Stimulated activated CD8-positive, alpha-beta memory T cell treated with anti-CD3 and anti-CD28 coated beads, Interleukin-12 subunit alpha, Interleukin-12 subunit beta, amount 100 ng/mL, for 4 hours (primary cell): ENCODE results near the gene NCOA5.
A peak's percentile ranks its signal among the peaks of the same experiment; 100 is the strongest.
"Not testable (repeated sequence)": the region's sequence is repeated elsewhere in the genome, so short reads cannot be mapped to it uniquely, and the experiment has no call there.

ENCODE experiments used
- DNase-seq: peaks from one replicate; pipeline ENCODE4 v3.0.0-alpha.2; 2020; ENCODE audit warnings: low read depth

The NCOA5 gene

DNA sequence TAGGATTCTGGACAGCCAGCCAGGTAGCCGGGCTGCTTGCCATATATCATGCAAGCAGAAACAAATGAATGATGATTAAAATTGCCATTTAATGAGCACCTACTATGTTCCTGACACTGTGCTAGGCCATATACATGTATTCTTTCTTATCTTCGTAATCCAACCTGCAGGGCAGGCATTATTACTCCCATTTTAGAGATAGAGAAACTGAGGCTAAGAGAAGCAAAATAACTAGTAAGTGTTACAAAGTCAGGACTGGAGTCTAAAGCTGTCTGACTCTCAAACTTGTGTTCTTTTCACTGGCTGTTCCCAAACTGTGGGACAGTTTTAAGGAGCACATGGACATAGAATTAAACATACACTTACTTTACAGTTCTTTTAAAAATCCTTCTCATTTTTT is 30.4 kb upstream of the NCOA5 start:
- no peak for DNase-seq

GRCh38 chr20:46119547-46119946 is 29.8 kb upstream of the NCOA5 start:
- no peak for DNase-seq

DNA sequence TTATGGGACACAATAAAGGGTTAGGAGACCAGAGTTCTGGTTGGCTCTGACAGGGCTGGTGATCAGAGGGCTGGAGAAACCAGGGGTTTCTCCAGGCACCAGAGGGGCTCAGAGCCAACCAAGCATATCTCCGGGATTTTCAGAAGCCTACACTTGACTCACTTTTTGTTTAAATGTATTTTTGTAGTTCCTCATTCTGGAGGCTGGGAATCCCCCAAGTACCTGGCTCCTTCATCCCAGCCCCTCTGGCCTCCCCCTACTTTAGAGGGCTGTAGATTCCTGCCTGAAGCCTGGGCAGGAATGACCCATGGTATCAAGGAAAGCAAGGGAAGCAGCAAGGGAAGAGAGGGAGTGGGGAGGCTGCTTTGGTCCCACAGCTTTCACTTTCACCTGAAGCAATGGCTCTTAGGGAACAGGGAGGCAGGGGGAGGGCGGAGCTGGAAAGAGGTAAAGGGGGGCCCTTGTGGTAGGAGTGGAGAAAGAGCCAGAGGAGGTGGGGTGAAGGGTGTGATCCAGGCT is 29.3 kb upstream of the NCOA5 start:
- DNase-seq = no peak

- DNase-seq = no peak
These were observed 28.8 kb upstream of the NCOA5 start for GRCh38 chr20:46118481-46119020.

DNA sequence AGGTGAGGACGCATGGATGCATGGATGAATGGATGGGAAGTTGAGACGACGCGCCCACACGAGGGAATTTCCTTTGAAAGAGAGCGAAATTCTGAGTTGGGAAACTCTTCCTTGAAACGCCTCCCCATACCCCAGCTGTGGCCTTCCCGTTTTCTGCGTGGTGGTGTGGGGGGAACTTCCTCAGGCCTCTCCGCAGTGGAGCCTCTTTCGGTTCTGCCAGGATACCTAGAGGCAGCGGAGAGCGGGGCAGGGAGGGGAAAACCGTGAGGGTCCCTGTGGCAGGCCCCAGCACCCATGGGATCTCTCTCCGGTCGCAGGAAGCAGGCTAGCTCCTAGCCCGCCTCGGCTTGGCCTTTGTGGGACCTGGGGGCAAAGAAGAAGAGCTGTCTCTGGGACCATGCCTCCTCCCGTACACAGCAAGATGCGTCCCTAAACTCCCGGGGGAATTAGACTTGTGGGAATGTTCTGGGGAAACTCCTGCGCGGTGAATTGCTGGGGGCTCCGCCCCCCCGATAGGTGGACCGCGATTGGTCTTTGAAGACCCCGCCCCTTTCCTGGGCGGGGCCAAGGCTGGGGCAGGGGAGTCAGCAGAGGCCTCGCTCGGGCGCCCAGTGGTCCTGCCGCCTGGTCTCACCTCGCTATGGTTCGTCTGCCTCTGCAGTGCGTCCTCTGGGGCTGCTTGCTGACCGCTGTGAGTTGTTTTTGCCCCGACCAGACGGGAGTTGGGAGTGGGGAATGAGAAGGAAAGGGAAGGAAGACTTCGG is 28.1 kb upstream of the NCOA5 start, which contains the start of gene CD40:
TSS of gene CD40 (plus strand) at position 611 of the 764 bp plus-strand sequence. CDS start at position 641, 30 bp downstream.
- peak; percentile 60 for DNase-seq

GRCh38 chr20:46114449-46114848 is 24.7 kb upstream of the NCOA5 start:
- DNase-seq = no peak

GRCh38 chr20:46113113-46113470 is 23.3 kb upstream of the NCOA5 start:
- no peak for DNase-seq

DNA sequence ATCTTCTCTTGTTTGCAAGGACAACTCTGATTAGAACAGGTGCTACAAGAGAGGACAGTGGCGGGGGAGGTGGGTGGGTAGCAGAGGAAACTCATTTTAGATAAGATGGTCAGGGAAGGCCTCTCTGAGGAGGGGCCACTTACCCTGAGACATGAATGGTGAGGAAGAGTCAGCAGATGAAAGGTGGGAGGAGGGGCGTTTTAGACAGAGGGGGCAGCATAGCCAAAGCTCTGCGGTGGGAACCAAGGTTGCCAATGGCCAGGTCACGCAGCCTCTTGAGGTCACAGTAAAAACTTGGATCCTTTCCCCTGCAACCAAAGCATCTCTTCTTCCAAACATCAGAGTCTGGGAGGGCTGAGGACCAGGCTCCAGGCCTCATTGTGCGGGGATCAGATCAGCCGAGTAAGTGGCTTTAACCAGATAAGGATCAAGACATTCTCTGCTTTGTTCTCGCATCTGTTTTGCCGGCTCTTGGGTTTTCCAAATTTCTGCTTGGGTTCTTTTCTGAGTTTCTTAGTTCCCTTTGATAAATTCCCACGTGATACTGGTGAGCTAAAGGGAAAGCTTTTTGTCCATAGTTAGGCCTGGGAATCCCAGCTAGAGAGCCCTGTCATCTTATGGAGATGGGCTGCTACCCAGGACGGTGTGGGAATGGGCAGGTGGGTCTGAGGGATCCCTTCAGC is 22.8 kb upstream of the NCOA5 start:
- no peak for DNase-seq

DNA sequence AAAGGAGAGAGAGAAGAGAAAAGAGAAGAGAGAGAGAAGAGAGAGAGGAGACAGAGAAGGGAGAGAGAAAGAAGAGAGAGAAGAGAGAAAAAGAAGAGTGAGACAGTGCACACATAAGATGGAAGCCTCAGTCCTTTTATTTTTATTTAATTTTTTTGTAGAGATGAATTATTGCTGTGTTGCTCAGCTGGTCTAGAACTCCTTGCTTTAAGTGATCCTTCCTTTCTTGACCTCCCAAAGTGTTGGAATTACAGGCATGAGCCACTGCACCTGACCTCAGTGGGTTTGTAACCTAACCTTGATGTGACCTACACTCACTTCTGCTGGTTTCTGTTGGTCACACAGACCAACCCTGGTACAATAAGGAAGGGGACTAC is 22.1 kb upstream of the NCOA5 start:
- no peak for DNase-seq

DNA sequence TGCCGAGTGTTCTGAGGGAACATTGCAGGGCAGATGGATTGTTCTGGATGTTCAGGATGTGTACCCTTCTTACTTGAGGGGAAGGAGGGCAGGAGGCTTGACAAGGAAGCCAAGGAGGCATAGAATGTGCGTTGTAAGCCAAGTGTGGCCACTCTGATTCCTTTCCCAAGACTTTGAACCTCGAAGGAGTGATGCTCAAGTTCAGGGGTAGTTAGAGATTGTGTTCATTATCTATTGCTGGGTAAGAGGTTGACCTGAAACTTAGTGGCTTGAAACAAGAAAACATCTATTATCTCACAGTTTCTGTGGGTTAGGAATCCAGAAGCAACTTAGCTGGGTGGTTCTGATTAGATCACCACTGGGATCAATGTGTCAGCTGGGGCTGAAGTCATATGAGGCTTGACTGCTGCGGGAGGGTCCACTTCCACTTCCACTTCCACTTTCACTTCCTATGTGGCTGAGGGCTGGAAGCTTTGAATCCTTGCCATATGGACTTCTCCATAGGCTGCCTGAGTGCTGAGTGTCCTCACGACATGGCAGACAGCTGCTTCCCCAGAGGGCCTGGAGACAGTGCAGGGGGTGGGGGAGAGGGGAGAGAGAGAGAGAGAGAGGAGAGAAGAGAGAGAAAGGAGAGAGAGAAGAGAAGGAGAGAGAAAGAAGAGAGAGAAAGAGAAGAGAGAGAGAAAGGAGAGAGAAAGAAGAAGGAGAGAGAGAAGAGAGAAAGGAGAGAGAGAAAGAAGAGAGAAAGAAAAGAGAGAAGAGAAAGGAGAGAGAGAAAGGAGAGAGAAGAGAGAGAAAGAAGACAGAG is 21.5 kb upstream of the NCOA5 start:
- no peak for DNase-seq

GRCh38 chr20:46108976-46109375 is 19.2 kb upstream of the NCOA5 start:
- DNase-seq = no peak

- no peak for DNase-seq
These were observed 18.7 kb upstream of the NCOA5 start for GRCh38 chr20:46108435-46108841.

GRCh38 chr20:46107061-46107460 is 17.3 kb upstream of the NCOA5 start:
- no peak for DNase-seq

DNA sequence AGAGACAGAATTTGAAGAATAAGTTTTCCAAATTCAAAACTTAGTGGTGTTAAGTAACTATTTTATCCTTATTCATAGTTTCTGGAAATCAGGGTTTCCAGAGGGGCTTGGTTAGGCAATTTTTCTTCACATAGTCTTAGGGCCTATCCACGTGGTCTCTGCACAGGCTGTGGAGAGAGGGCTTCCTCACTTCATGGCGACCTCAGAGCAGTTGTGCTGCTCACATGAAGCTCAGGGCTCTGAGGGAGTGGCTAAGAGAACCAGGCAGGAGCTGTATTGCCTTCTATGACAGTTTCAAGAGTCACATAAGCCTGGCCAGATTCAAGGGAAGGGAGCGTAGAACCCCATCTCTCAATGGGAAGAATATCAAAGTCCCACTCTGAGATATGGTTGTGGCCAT is 14.5 kb upstream of the NCOA5 start:
- no peak for DNase-seq

DNA sequence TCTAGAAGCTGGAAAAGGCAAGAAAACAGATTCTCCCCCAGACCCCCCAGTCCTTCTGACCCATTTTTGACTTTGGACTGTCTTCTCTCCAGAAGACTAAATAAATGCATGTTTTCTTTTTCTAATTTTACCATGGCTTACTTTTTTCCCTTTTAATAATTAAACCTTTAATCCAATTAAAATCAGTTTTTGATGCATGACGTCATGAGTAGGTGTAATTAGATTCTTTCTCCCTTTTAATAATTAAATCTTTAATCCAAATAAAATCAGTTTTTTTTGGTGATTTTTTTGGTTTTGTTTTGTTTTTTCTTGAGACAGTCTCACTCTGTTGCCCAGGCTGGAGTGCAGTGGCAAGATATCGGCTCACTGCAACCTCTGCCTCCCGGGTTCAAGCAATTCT is 13.2 kb upstream of the NCOA5 start:
- no peak for DNase-seq

- no peak for DNase-seq
These were observed 12.2 kb upstream of the NCOA5 start for GRCh38 chr20:46101957-46102356.

DNA sequence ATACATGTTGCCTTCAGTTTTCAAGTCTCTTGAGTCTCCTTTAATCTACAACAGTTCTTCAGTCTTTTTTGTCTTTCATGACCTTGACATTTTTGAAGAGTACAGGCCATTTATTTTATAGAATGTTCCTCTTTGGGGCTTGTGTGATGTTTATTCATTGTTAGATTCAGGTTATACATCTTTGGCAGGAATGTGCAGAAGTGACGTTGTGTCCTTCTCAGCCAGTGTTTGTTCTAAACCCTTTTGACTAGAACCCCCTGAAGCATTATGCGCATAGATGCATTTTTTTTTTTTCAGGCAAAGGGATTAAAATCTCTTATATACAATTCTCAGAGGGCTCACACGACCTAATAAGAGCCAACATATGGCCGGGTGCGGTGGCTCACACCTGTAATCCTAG is 11.2 kb upstream of the NCOA5 start:
- no peak for DNase-seq

DNA sequence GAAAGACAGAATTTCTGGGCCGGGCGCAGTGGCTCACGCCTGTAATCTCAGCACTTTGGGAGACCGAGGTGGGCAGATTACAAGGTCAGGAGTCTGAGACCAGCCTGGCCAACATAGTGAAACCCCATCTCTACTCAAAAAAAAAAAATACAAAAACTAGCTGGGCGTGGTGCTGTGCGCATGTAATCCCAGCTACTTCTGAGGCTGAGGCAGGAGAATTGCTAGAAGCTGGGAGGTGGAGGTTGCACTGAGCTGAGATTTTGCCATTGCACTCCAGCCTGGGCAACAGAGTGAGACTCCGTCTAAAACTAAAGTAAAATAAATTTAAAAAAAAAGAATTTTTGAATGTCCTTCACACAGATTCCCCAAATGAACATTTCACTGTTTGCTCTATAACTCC is 10.7 kb upstream of the NCOA5 start:
- not testable (repeated sequence) for DNase-seq

- no peak for DNase-seq
These were observed 9.9 kb upstream of the NCOA5 start for GRCh38 chr20:46099491-46100287.

- DNase-seq = no peak
These were observed 3.8 kb upstream of the NCOA5 start for GRCh38 chr20:46093531-46093930.
